SK-N-SH (cell line): ENCODE measurements around the gene PDGFC. TPM values are rescaled to one million over a fixed set of nuclear protein-coding genes. Genes with fewer than 3 reads are reported as not detected.
A peak's percentile ranks its signal among the peaks of the same experiment; 100 is the strongest.

Experiments
- CTCF ChIA-PET: fragments of 300-600, 350-600 bp; formaldehyde crosslinking; extraction: SDS; loops from one replicate; lab custom pipeline; 2021; lab: Yijun Ruan, JAX
- POLR2A ChIA-PET: fragments of 350-600 bp; sonication (Branson Sonifier 250); formaldehyde crosslinking; extraction: SDS; loops from one replicate; lab custom pipeline; 2020; ENCODE audit warnings: antibody characterized with exemption, inconsistent platforms; lab: Yijun Ruan, JAX
- DNase-seq: peaks from one replicate; pipeline ENCODE4 v3.0.0; 2012
- H2AFZ ChIP-seq: fragments of 200-600 bp; sonication (generic); 2 replicates; pipeline ENCODE4 v1.8.1; 2016; ENCODE audit warnings: antibody characterized with exemption, mild to moderate bottlenecking, low read depth
- H3F3A ChIP-seq: fragments of 200-600 bp; sonication (generic); replicated peaks from 2 replicates; pipeline ENCODE3; 2016; ENCODE audit warnings: antibody characterized with exemption, mild to moderate bottlenecking; ENCODE audit not compliant: insufficient read depth
- H3K27ac ChIP-seq, 2 experiments: fragments of 200-500 bp in 1 of 2; fragments of 200-600 bp in 1 of 2; sonication (Bioruptor generic) in 1 of 2; sonication (generic), shearing (Covaris generic) in 1 of 2; 2 replicates each; pipeline versions ENCODE4 v1.5.1 to v1.6.1; 2014 to 2016; ENCODE audit warnings: low read depth in 2 of 2, inconsistent platforms in 1 of 2, low read length in 1 of 2, mild to moderate bottlenecking in 1 of 2, mixed read lengths in 1 of 2
- H3K27me3 ChIP-seq: fragments of 200-600 bp; sonication (generic), shearing (Covaris generic); 2 replicates; pipeline ENCODE4 v1.6.1; 2016; ENCODE audit warnings: mixed run types; ENCODE audit not compliant: insufficient read depth
- H3K36me3 ChIP-seq, 2 experiments: fragments of 200-500 bp in 1 of 2; fragments of 200-600 bp in 1 of 2; sonication (Bioruptor generic) in 1 of 2; sonication (generic) in 1 of 2; replicated peaks in 1 of 2; 2 replicates each; pipeline versions ENCODE3 to v1.5.1; 2014 to 2016; ENCODE audit warnings: low read length in 1 of 2, mild to moderate bottlenecking in 1 of 2; ENCODE audit not compliant: insufficient read depth in 2 of 2, control insufficient read depth in 1 of 2
- H3K4me1 ChIP-seq, 2 experiments: fragments of 200-500 bp in 1 of 2; fragments of 200-600 bp in 1 of 2; sonication (Bioruptor generic) in 1 of 2; sonication (generic), shearing (Covaris generic) in 1 of 2; 2 replicates each; pipeline versions ENCODE4 v1.5.1 to v1.6.1; 2014 to 2016; ENCODE audit warnings: low read depth in 1 of 2, low read length in 1 of 2, mixed run types in 1 of 2; ENCODE audit not compliant: insufficient read depth in 2 of 2, control insufficient read depth in 1 of 2
- H3K4me2 ChIP-seq: fragments of 200-600 bp; sonication (generic), shearing (Covaris generic); 2 replicates; pipeline ENCODE4 v1.6.1; 2017; ENCODE audit warnings: mixed run types
- H3K4me3 ChIP-seq, 2 experiments: fragments of 200-500 bp in 1 of 2; fragments of 200-600 bp in 1 of 2; sonication (Bioruptor generic) in 1 of 2; sonication (generic), shearing (Covaris generic) in 1 of 2; 2 replicates each; pipeline versions ENCODE4 v1.5.1 to v1.8.1; 2014 to 2016; ENCODE audit warnings: low read depth in 2 of 2, inconsistent platforms in 1 of 2, low read length in 1 of 2, mild to moderate bottlenecking in 1 of 2, mixed read lengths in 1 of 2, moderate library complexity in 1 of 2
- H3K79me2 ChIP-seq: fragments of 200-600 bp; sonication (generic); 2 replicates; pipeline ENCODE4 v1.8.1; 2017; ENCODE audit warnings: mild to moderate bottlenecking; ENCODE audit not compliant: insufficient read depth
- H3K9ac ChIP-seq: fragments of 200-600 bp; sonication (generic); 2 replicates; pipeline ENCODE4 v1.6.1; 2017; ENCODE audit warnings: mixed run types
- H3K9me2 ChIP-seq: fragments of 200-600 bp; sonication (generic); 2 replicates; pipeline ENCODE4 v1.6.1; 2017; ENCODE audit warnings: mixed run types
- H3K9me3 ChIP-seq: fragments of 200-600 bp; sonication (generic); 2 replicates; pipeline ENCODE4 v1.6.1; 2017; ENCODE audit warnings: mixed run types, mild to moderate bottlenecking, moderate library complexity
- H4K20me1 ChIP-seq: fragments of 200-600 bp; sonication (generic); 2 replicates; pipeline ENCODE4 v1.6.1; 2017; ENCODE audit warnings: mild to moderate bottlenecking, mixed run types; ENCODE audit not compliant: insufficient read depth
- CHD2 ChIP-seq: fragments of 150-350 bp; IDR thresholded peaks from 2 replicates; pipeline ENCODE4 v1.6.1; 2018; ENCODE audit warnings: low read length; ENCODE audit not compliant: partially characterized antibody
- ELF1 ChIP-seq: IDR thresholded peaks from 2 replicates; pipeline ENCODE4 v1.4.0; 2012
- EZH2phosphoT487 ChIP-seq: fragments of 200-600 bp; sonication (generic); IDR thresholded peaks from 2 replicates; pipeline ENCODE4 v1.6.1; 2017; ENCODE audit warnings: low read depth, mixed run types, mild to moderate bottlenecking, antibody characterized with exemption, moderate library complexity, borderline replicate concordance
- FOXJ3 ChIP-seq: sonication (generic); formaldehyde crosslinking; IDR thresholded peaks from 2 replicates; pipeline ENCODE4 v1.5.1; 2020; ENCODE audit warnings: mild to moderate bottlenecking, missing genetic modification reagents
- GABPA ChIP-seq: IDR thresholded peaks from 2 replicates; pipeline ENCODE4 v1.4.0; 2012; ENCODE audit warnings: low read depth, mild to moderate bottlenecking
- GATA2 ChIP-seq: sonication (generic); formaldehyde crosslinking; IDR thresholded peaks from 2 replicates; pipeline ENCODE4 v1.5.0; 2020; ENCODE audit warnings: mild to moderate bottlenecking, missing genetic modification reagents
- IRF3 ChIP-seq: fragments of 150-350 bp; IDR thresholded peaks from 2 replicates; pipeline ENCODE4 v1.6.1; 2016; ENCODE audit warnings: mild to moderate bottlenecking, low read depth, low read length
- JUND ChIP-seq: IDR thresholded peaks from 2 replicates; pipeline ENCODE4 v1.4.0; 2012
- MEF2A ChIP-seq: IDR thresholded peaks from 2 replicates; pipeline ENCODE4 v1.4.0; 2012; ENCODE audit warnings: low read depth, borderline replicate concordance
- PBX3 ChIP-seq: IDR thresholded peaks from 2 replicates; pipeline ENCODE4; 2012
- RAD21 ChIP-seq: IDR thresholded peaks from 2 replicates; pipeline ENCODE4 v1.6.1; 2012; ENCODE audit warnings: mild to moderate bottlenecking, low read length
- REST ChIP-seq: IDR thresholded peaks from 2 replicates; pipeline ENCODE4 v1.6.1; 2012; ENCODE audit warnings: mild to moderate bottlenecking, low read depth, low read length, moderate library complexity
- RFX5 ChIP-seq: IDR thresholded peaks from 2 replicates; pipeline ENCODE4 v1.6.1; 2012; ENCODE audit warnings: mild to moderate bottlenecking, improper control_type of control experiment, low read length
- TAF1 ChIP-seq: IDR thresholded peaks from 2 replicates; pipeline ENCODE4 v1.6.1; 2012; ENCODE audit warnings: low read depth, mild to moderate bottlenecking, low read length, moderate library complexity, borderline replicate concordance
- ZBTB33 ChIP-seq: IDR thresholded peaks from 2 replicates; pipeline ENCODE4 v1.4.0; 2012; ENCODE audit warnings: low read depth, borderline replicate concordance
- WGBS: methylation state at CpG from one replicate; pipeline ENCODE4 v1.1.6; 2017; ENCODE audit warnings: low lambda C conversion rate; 5-methylcytosine and 5-hydroxymethylcytosine counted together
- polyA plus RNA-seq, 3 experiments: library from polyadenylated mRNA; depleted of rRNA; stranded (reverse); fragments of >200 nt; gene quantifications; 2 replicates each; pipeline ENCODE4 v1.2.3, GENCODE V29; 2012

PDGFC gene
- polyA plus RNA-seq, 1 of the 3 experiments (the other 2 are of a cell fraction), result 29.8 TPM

- ChIA-PET CTCF (no interaction called here), POLR2A (no interaction called here)
- H4K20me1 ChIP-seq, result no peaks in the 10 kb centered on the region
- WGBS, result 38% methylated on average over 1 of the region's 1 CpG
- no peaks in the 10 kb centered on the region for H3K9me3 ChIP-seq
- H3K4me2 ChIP-seq, result no peak overlapping the region
- TF ChIP-seq RFX5, result no peak
- no peak for TF ChIP-seq MEF2A
- TF ChIP-seq FOXJ3 (CRISPR knock-in tag), result no peak
- no peak for TF ChIP-seq ZBTB33
- no peak for TF ChIP-seq JUND
- no peak for TF ChIP-seq REST
- TF ChIP-seq ELF1, result no peak
- no peak for TF ChIP-seq CHD2
- TF ChIP-seq PBX3, result no peak
- no peak for TF ChIP-seq RAD21
- TF ChIP-seq GATA2 (CRISPR knock-in tag), result no peak
- no peak for TF ChIP-seq IRF3
- no peak for TF ChIP-seq EZH2phosphoT487
- no peak for TF ChIP-seq GABPA
- no peak for TF ChIP-seq TAF1
- no peak overlapping the region for H3K9ac ChIP-seq
- peak overlapping the region in 1 of 2 experiments; percentile 95; a peak in 1 of 4 replicates for H3K27ac ChIP-seq
- peaks cover 19% of the 10 kb centered on the region for H3F3A ChIP-seq
- no peaks in the 10 kb centered on the region for H3K9me2 ChIP-seq
- peaks cover 0 to 53% of the 10 kb centered on the region in 2 experiments; a peak in 3 of 4 replicates for H3K4me1 ChIP-seq
- no peaks in the 10 kb centered on the region for H3K36me3 ChIP-seq
- no peak for DNase-seq
- H3K79me2 ChIP-seq, result peaks cover 100% of the 10 kb centered on the region
- no peak overlapping the region for H2AFZ ChIP-seq
- no peaks in the 10 kb centered on the region for H3K27me3 ChIP-seq
- H3K4me3 ChIP-seq, result no peak overlapping the region
These were observed 18.6 kb downstream of the PDGFC start for GRCh38 chr4:156953001-156953400.
